Measurements from ENCODE around the gene ABR. TPM values are rescaled to one million over a fixed set of nuclear protein-coding genes. Genes with fewer than 3 reads are reported as not detected.
A peak's percentile ranks its signal among the peaks of the same experiment; 100 is the strongest.

The ABR gene
- polyA plus RNA-seq, 1 experiment: 65.4 TPM

GRCh38 chr17:1060991-1061390 lies 118.8 kb downstream of the ABR start:
- TF ChIP-seq CTCF (IDR thresholded peaks at IDR 0.05; ENCODE audit: insufficient read depth, low read depth, low read length): no peak
- Histone ChIP-seq H3K36me3 (ENCODE audit: control insufficient read depth, insufficient read depth, low read length) (peaks cover 23% of the 10 kb centered on the region), H3K27me3 (ENCODE audit: control insufficient read depth, insufficient read depth, low read length) (no peaks in the 10 kb centered on the region), H3K4me3 (ENCODE audit: low read depth, low read length) (no peak overlapping the region)
- CTCF ChIA-PET: interaction anchor here (0.7 to 1.0 kb wide), 2 partner anchors 31 to 459 kb away, joined by 3 read pairs; no protein-coding TSS in a partner anchor
- POLR2A ChIA-PET: no interaction called here
- peak; percentile 92 for DNase-seq (ENCODE audit: low read depth)

GRCh38 chr17:1059131-1059795 lies 120.5 kb downstream of the ABR start:
- ChIA-PET POLR2A (no interaction called here), CTCF (interaction anchor here (1.0 to 2.1 kb wide), 5 partner anchors 13 to 123 kb away, joined by 3 to 5 read pairs (median 3); partner anchors contain the start of gene TIMM22)
- Histone ChIP-seq H3K4me3 (ENCODE audit: low read depth, low read length) (no peak overlapping the region), H3K27me3 (ENCODE audit: control insufficient read depth, insufficient read depth, low read length) (no peaks in the 10 kb centered on the region), H3K36me3 (ENCODE audit: control insufficient read depth, insufficient read depth, low read length) (peaks cover 24% of the 10 kb centered on the region)
- DNase-seq (ENCODE audit: low read depth): no peak
- TF ChIP-seq CTCF (IDR thresholded peaks at IDR 0.05; ENCODE audit: insufficient read depth, low read depth, low read length): no peak

GRCh38 chr17:1058423-1059130 lies 121.2 kb downstream of the ABR start:
- ChIA-PET POLR2A (interaction anchor here (0.6 kb wide), 1 partner anchor 18 kb away, joined by 5 read pairs; no protein-coding TSS in a partner anchor), CTCF (interaction anchor here (1.0 to 2.1 kb wide), 4 partner anchors 15 to 128 kb away, joined by 3 to 5 read pairs (median 4); partner anchors contain the start of gene TIMM22)
- Histone ChIP-seq H3K27me3 (ENCODE audit: control insufficient read depth, insufficient read depth, low read length) (no peaks in the 10 kb centered on the region), H3K36me3 (ENCODE audit: control insufficient read depth, insufficient read depth, low read length) (peaks cover 28% of the 10 kb centered on the region), H3K4me3 (ENCODE audit: low read depth, low read length) (no peak overlapping the region)
- DNase-seq (ENCODE audit: low read depth): no peak
- TF ChIP-seq CTCF (IDR thresholded peaks at IDR 0.05; ENCODE audit: insufficient read depth, low read depth, low read length): peak; percentile 41

- TF ChIP-seq CTCF (IDR thresholded peaks at IDR 0.05; ENCODE audit: insufficient read depth, low read depth, low read length): no peak
- CTCF ChIA-PET: interaction anchor here (0.6 to 2.9 kb wide), 25 partner anchors 9 to 275 kb away, joined by 3 to 54 read pairs (median 4); partner anchors contain the start of genes GLOD4, MRM3, NXN and TIMM22
- H3K4me3 ChIP-seq (ENCODE audit: low read depth, low read length): no peak overlapping the region
- POLR2A ChIA-PET: no interaction called here
- peaks cover 24% of the 10 kb centered on the region for H3K36me3 ChIP-seq (ENCODE audit: control insufficient read depth, insufficient read depth, low read length)
- no peak for DNase-seq (ENCODE audit: low read depth)
- H3K27me3 ChIP-seq (ENCODE audit: control insufficient read depth, insufficient read depth, low read length): no peaks in the 10 kb centered on the region
These were observed 123.0 kb downstream of the ABR start for GRCh38 chr17:1056761-1057160.

Data from BJ (cell line).